Left lung (tissue), 10 donors: Measurements from ENCODE around the gene METTL21A. TPM values are rescaled to one million over a fixed set of nuclear protein-coding genes. Genes with fewer than 3 reads are reported as not detected.

ENCODE experiments used
- ATAC-seq: fragments of 200-7000 bp; cut with Tn5 transposase; one replicate; pipeline ENCODE4 v1.9.1; 2020; ENCODE audit warnings: moderate library complexity
- DNase-seq, 4 donors: peaks; one replicate each; pipeline ENCODE4 v3.0.0-alpha.2; 2013 to 2020
- H3K27ac ChIP-seq, 2 donors: fragments of 200-600 bp; sonication (generic) in 1 of 2; one replicate each; pipeline versions ENCODE4 v1.5.0 to v1.8.0; 2020 to 2021
- H3K27me3 ChIP-seq, 2 donors: fragments of 200-600 bp; sonication (generic) in 1 of 2; one replicate each; pipeline versions ENCODE4 v1.5.0 to v1.8.0; 2020 to 2021
- H3K36me3 ChIP-seq, 2 donors: fragments of 200-600 bp; sonication (generic) in 1 of 2; one replicate each; pipeline versions ENCODE4 v1.5.0 to v1.8.0; 2020 to 2021
- H3K4me1 ChIP-seq, 2 donors: fragments of 200-600 bp; one replicate each; pipeline ENCODE4 v1.8.0; 2021
- H3K4me3 ChIP-seq, 2 donors: fragments of 200-600 bp; sonication (generic) in 1 of 2; one replicate each; pipeline versions ENCODE4 v1.5.0 to v1.8.0; 2020 to 2021; ENCODE audit warnings: mild to moderate bottlenecking in 1 of 2
- H3K9me3 ChIP-seq, 2 donors: fragments of 200-600 bp; sonication (generic) in 1 of 2; one replicate each; pipeline versions ENCODE4 v1.5.0 to v1.8.0; 2020 to 2021
- CTCF ChIP-seq, 2 donors: fragments of 200-600 bp; sonication (generic) in 1 of 2; IDR thresholded peaks; one replicate each; pipeline versions ENCODE4 v1.5.0 to v1.8.0; 2021; ENCODE audit warnings: antibody characterized with exemption in 2 of 2
- intact Hi-C, 2 donors: fragments of 100-400 bp; cut with DNase I; formaldehyde crosslinking; loops; one replicate each; pipeline versions ENCODE4 v1.11.2 to v1.14.2; 2022
- polyA plus RNA-seq, 6 donors: library from polyadenylated mRNA; unstranded; fragments of 120-200 nt; gene quantifications; one replicate each; pipeline ENCODE4 v1.2.1, GENCODE V29; 2013; ENCODE audit not compliant: insufficient read length in 6 of 6
- total RNA-seq, 2 donors: library from RNA; stranded (reverse); fragmentation: NEBNext Ultra II Directional; extraction: Animal tissue kit (Norgen Biotek cat#: 25700); gene quantifications; one replicate each; pipeline ENCODE4 v1.2.1, GENCODE V29; 2021
- donor health status: DM: no; HTN: yes; CAD: no.
- donor health status: DM: no; HTN: no; CAD: no.

METTL21A gene
- total and polyA plus RNA-seq, 8 donors = 14.6 to 37.7 (median 30.7) TPM

GRCh38 chr2:207593277-207593676, 31.9 kb downstream of the METTL21A start:
- H3K4me1 ChIP-seq = peaks cover 0 to 4% of the 10 kb centered on the region in 2 donors
- H3K36me3 ChIP-seq = peaks cover 0 to 60% of the 10 kb centered on the region in 2 donors
- ATAC-seq (no peak), DNase-seq (no peak)
- H3K4me3 ChIP-seq = no peak overlapping the region
- peaks cover 0 to 10% of the 10 kb centered on the region in 2 donors for H3K9me3 ChIP-seq
- H3K27ac ChIP-seq = no peak overlapping the region
- no peaks in the 10 kb centered on the region for H3K27me3 ChIP-seq
- TF ChIP-seq CTCF (IDR thresholded peaks at IDR 0.05) = no peak
- intact Hi-C loops = no loop called here

GRCh38 chr2:207589143-207589542, 36.1 kb downstream of the METTL21A start:
- H3K36me3 ChIP-seq = peaks cover 0 to 81% of the 10 kb centered on the region in 2 donors
- ATAC-seq (no peak), DNase-seq (no peak)
- H3K9me3 ChIP-seq = peaks cover 0 to 10% of the 10 kb centered on the region in 2 donors
- no peak for TF ChIP-seq CTCF (IDR thresholded peaks at IDR 0.05)
- no peak overlapping the region for H3K4me3 ChIP-seq
- intact Hi-C loops = no loop called here
- no peak overlapping the region for H3K27ac ChIP-seq
- no peaks in the 10 kb centered on the region for H3K27me3 ChIP-seq
- H3K4me1 ChIP-seq = peaks cover 0 to 2% of the 10 kb centered on the region in 2 donors

- peaks cover 0 to 9% of the 10 kb centered on the region in 2 donors for H3K9me3 ChIP-seq
- peaks cover 0 to 82% of the 10 kb centered on the region in 2 donors for H3K36me3 ChIP-seq
- no peak for TF ChIP-seq CTCF (IDR thresholded peaks at IDR 0.05)
- no peaks in the 10 kb centered on the region for H3K4me1 ChIP-seq
- DNase-seq (no peak), ATAC-seq (no peak)
- no peaks in the 10 kb centered on the region for H3K27me3 ChIP-seq
- no peak overlapping the region for H3K4me3 ChIP-seq
- intact Hi-C loops = no loop called here
- H3K27ac ChIP-seq = no peak overlapping the region
Measured at GRCh38 chr2:207587305-207587704, 37.9 kb downstream of the METTL21A start.

GRCh38 chr2:207584952-207585351, 40.2 kb downstream of the METTL21A start:
- H3K36me3 ChIP-seq = peaks cover 0 to 82% of the 10 kb centered on the region in 2 donors
- no peak for TF ChIP-seq CTCF (IDR thresholded peaks at IDR 0.05)

GRCh38 chr2:207571370-207571769, 53.8 kb downstream of the METTL21A start:
- DNase-seq (no peak), ATAC-seq (no peak)
- H3K27ac ChIP-seq = no peak overlapping the region
- TF ChIP-seq CTCF (IDR thresholded peaks at IDR 0.05) = no peak
- no peaks in the 10 kb centered on the region for H3K4me1 ChIP-seq
- H3K4me3 ChIP-seq = no peak overlapping the region
- H3K9me3 ChIP-seq = no peaks in the 10 kb centered on the region
- peaks cover 0 to 68% of the 10 kb centered on the region in 2 donors for H3K36me3 ChIP-seq
- no peaks in the 10 kb centered on the region for H3K27me3 ChIP-seq
- intact Hi-C loops = no loop called here

More at GRCh38 chr2:207584952-207585351, 40.2 kb downstream of the METTL21A start:
- Histone ChIP-seq H3K4me3 (no peak overlapping the region), H3K27ac (no peak overlapping the region), H3K27me3 (no peaks in the 10 kb centered on the region), H3K4me1 (no peaks in the 10 kb centered on the region), H3K9me3 (no peaks in the 10 kb centered on the region)
- no peak for ATAC-seq
- intact Hi-C loops = no loop called here
- no peak for DNase-seq
